IMR-90 (cell line): ENCODE results near the gene PRDM2. TPM values are rescaled to one million over a fixed set of nuclear protein-coding genes. Genes with fewer than 3 reads are reported as not detected.

Experiments used
- ATAC-seq: fragments of 200-7000 bp; cut with Tn5 transposase; 2 replicates; pipeline ENCODE4 v1.9.1; 2020; ENCODE audit warnings: low read depth, mild to moderate bottlenecking, moderate library complexity
- BruUV-seq: library from RNA; stranded (reverse); fragments of 400-500 nt; replicated peaks from 2 replicates; lab custom pipeline; 2021; lab: Mats Ljungman, UMichigan
- CTCF ChIA-PET: fragments of 300-600 bp; formaldehyde crosslinking; extraction: SDS; loops from one replicate; lab custom pipeline; 2021; ENCODE audit warnings: antibody characterized with exemption; lab: Yijun Ruan, JAX
- POLR2A ChIA-PET: fragments of 300-600 bp; sonication (Branson Sonifier 250); formaldehyde crosslinking; loops from one replicate; lab custom pipeline; 2022; ENCODE audit warnings: antibody characterized with exemption; ENCODE audit not compliant: unreplicated experiment; lab: Charles Lee
- DNase-seq: peaks from one replicate; pipeline ENCODE4 v3.0.0; 2013
- H2AFZ ChIP-seq: replicated peaks from 2 replicates; pipeline ENCODE3; 2013; ENCODE audit warnings: low read length, mild to moderate bottlenecking; ENCODE audit not compliant: poor library complexity
- H2AK5ac ChIP-seq: 2 replicates; pipeline ENCODE4 v1.6.1; 2013; ENCODE audit warnings: low read depth, low read length, inconsistent platforms
- H2AK9ac ChIP-seq: replicated peaks from 2 replicates; pipeline ENCODE3; 2013; ENCODE audit warnings: mild to moderate bottlenecking, low read depth, low read length, moderate library complexity; ENCODE audit not compliant: poor library complexity
- H2BK120ac ChIP-seq: 2 replicates; pipeline ENCODE4 v1.6.1; 2013; ENCODE audit warnings: low read depth, low read length, inconsistent platforms
- H2BK15ac ChIP-seq: 3 replicates; pipeline ENCODE4 v1.6.1; 2013; ENCODE audit warnings: low read depth, low read length, inconsistent platforms
- H2BK20ac ChIP-seq: 2 replicates; pipeline ENCODE4 v1.6.1; 2013; ENCODE audit warnings: low read depth, mild to moderate bottlenecking, inconsistent platforms, low read length, moderate library complexity
- H2BK5ac ChIP-seq: 2 replicates; pipeline ENCODE4 v1.6.1; 2013; ENCODE audit warnings: mild to moderate bottlenecking, low read depth, low read length, inconsistent platforms; ENCODE audit not compliant: poor library complexity, severe bottlenecking
- H3K14ac ChIP-seq: replicated peaks from 2 replicates; pipeline ENCODE4 v1.6.1; 2013; ENCODE audit warnings: low read depth, low read length, inconsistent platforms
- H3K18ac ChIP-seq: 2 replicates; pipeline ENCODE4 v1.6.1; 2013; ENCODE audit warnings: low read depth, low read length, control low read depth
- H3K23ac ChIP-seq: 2 replicates; pipeline ENCODE4 v1.6.1; 2013; ENCODE audit warnings: low read depth, low read length, inconsistent platforms
- H3K27ac ChIP-seq: 2 replicates; pipeline ENCODE4 v1.5.1; 2013; ENCODE audit warnings: mild to moderate bottlenecking, control low read depth, low read length; ENCODE audit not compliant: insufficient read depth
- H3K27me3 ChIP-seq: 2 replicates; pipeline ENCODE4 v1.6.1; 2013; ENCODE audit warnings: low read length; ENCODE audit not compliant: control insufficient read depth, insufficient read depth
- H3K36me3 ChIP-seq: 2 replicates; pipeline ENCODE4 v1.6.1; 2013; ENCODE audit warnings: low read length, mixed read lengths; ENCODE audit not compliant: control insufficient read depth, insufficient read depth
- H3K4ac ChIP-seq: 2 replicates; pipeline ENCODE4 v1.6.1; 2013; ENCODE audit warnings: low read depth, low read length, inconsistent platforms
- H3K4me1 ChIP-seq: 2 replicates; pipeline ENCODE4 v1.6.1; 2013; ENCODE audit warnings: low read length, mixed read lengths; ENCODE audit not compliant: control insufficient read depth, insufficient read depth
- H3K4me2 ChIP-seq: 2 replicates; pipeline ENCODE4 v1.6.1; 2013; ENCODE audit warnings: low read depth, mild to moderate bottlenecking, control low read depth, low read length, moderate library complexity
- H3K4me3 ChIP-seq: 2 replicates; pipeline ENCODE4 v1.5.1; 2013; ENCODE audit warnings: low read depth, mild to moderate bottlenecking, control low read depth, low read length, moderate library complexity; ENCODE audit not compliant: insufficient read depth
- H3K56ac ChIP-seq: 2 replicates; pipeline ENCODE4 v1.6.1; 2013; ENCODE audit warnings: low read length, inconsistent platforms; ENCODE audit not compliant: insufficient read depth; ENCODE audit errors: extremely low read depth
- H3K79me1 ChIP-seq, 2 experiments: 2 replicates each; pipeline ENCODE4 v1.6.1; 2013; ENCODE audit warnings: low read length in 2 of 2, inconsistent platforms in 1 of 2, low read depth in 1 of 2
- H3K9ac ChIP-seq: 2 replicates; pipeline ENCODE4 v1.6.1; 2013; ENCODE audit warnings: low read depth, low read length, control low read depth
- H3K9me1 ChIP-seq: 2 replicates; pipeline ENCODE4 v1.6.1; 2013; ENCODE audit warnings: low read length, inconsistent platforms; ENCODE audit not compliant: insufficient read depth
- H3K9me3 ChIP-seq: 2 replicates; pipeline ENCODE4 v1.6.1; 2013; ENCODE audit warnings: low read length; ENCODE audit not compliant: control insufficient read depth, insufficient read depth
- H4K20me1 ChIP-seq: 2 replicates; pipeline ENCODE4 v1.6.1; 2013; ENCODE audit warnings: low read length, inconsistent platforms; ENCODE audit not compliant: insufficient read depth
- H4K5ac ChIP-seq: 2 replicates; pipeline ENCODE4 v1.6.1; 2013; ENCODE audit warnings: mild to moderate bottlenecking, low read depth, low read length, control low read depth
- H4K8ac ChIP-seq, 2 experiments: 2 replicates each; pipeline ENCODE4 v1.6.1; 2013; ENCODE audit warnings: low read depth in 2 of 2, low read length in 2 of 2, control low read depth in 1 of 2, inconsistent platforms in 1 of 2
- H4K91ac ChIP-seq: 2 replicates; pipeline ENCODE4 v1.6.1; 2013; ENCODE audit warnings: low read depth, low read length, inconsistent platforms; ENCODE audit not compliant: insufficient read depth
- BHLHE40 ChIP-seq: fragments of 150-350 bp; IDR thresholded peaks from 2 replicates; pipeline ENCODE4 v1.6.1; 2016; ENCODE audit warnings: mild to moderate bottlenecking, low read depth, low read length
- CEBPB ChIP-seq: IDR thresholded peaks from 2 replicates; pipeline ENCODE4 v1.6.1; 2012; ENCODE audit warnings: low read depth, low read length, improper control_type of control experiment
- CHD1 ChIP-seq: IDR thresholded peaks from 2 replicates; pipeline ENCODE4 v1.6.1; 2012; ENCODE audit warnings: low read depth, low read length, improper control_type of control experiment
- CTCF ChIP-seq: conservative IDR thresholded peaks from 2 replicates; pipeline ENCODE4 v1.5.1; 2012; ENCODE audit warnings: mild to moderate bottlenecking, low read depth, low read length, improper control_type of control experiment
- ELK1 ChIP-seq: fragments of 150-350 bp; IDR thresholded peaks from 2 replicates; pipeline ENCODE4 v1.6.1; 2016; ENCODE audit warnings: low read depth, mild to moderate bottlenecking, low read length, moderate library complexity, borderline replicate concordance
- FOS ChIP-seq: fragments of 150-350 bp; IDR thresholded peaks from 2 replicates; pipeline ENCODE4 v1.6.1; 2016; ENCODE audit warnings: low read depth, low read length
- MAFK ChIP-seq: IDR thresholded peaks from 2 replicates; pipeline ENCODE4 v1.6.1; 2012; ENCODE audit warnings: low read depth, low read length, improper control_type of control experiment
- MAZ ChIP-seq: IDR thresholded peaks from 2 replicates; pipeline ENCODE4 v1.6.1; 2012; ENCODE audit warnings: low read depth, mild to moderate bottlenecking, low read length, improper control_type of control experiment, moderate library complexity, borderline replicate concordance
- MXI1 ChIP-seq: IDR thresholded peaks from 2 replicates; pipeline ENCODE4 v1.6.1; 2012; ENCODE audit warnings: low read depth, mild to moderate bottlenecking, low read length, moderate library complexity, borderline replicate concordance
- NFE2L2 ChIP-seq: fragments of 150-350 bp; IDR thresholded peaks from 2 replicates; pipeline ENCODE4 v1.6.1; 2016; ENCODE audit warnings: low read depth, mild to moderate bottlenecking, low read length
- POLR2A ChIP-seq: IDR thresholded peaks from 2 replicates; pipeline ENCODE4 v1.6.1; 2012; ENCODE audit warnings: mild to moderate bottlenecking, low read depth, low read length
- RAD21 ChIP-seq: IDR thresholded peaks from 2 replicates; pipeline ENCODE4 v1.6.1; 2012; ENCODE audit warnings: low read length, improper control_type of control experiment
- RFX5 ChIP-seq: IDR thresholded peaks from 2 replicates; pipeline ENCODE4 v1.8.0; 2012; ENCODE audit warnings: low read depth, mild to moderate bottlenecking, low read length, moderate library complexity
- SMC3 ChIP-seq: fragments of 150-350 bp; IDR thresholded peaks from 2 replicates; pipeline ENCODE4 v1.6.1; 2016; ENCODE audit warnings: low read depth, mild to moderate bottlenecking, antibody characterized with exemption, low read length, moderate library complexity
- USF2 ChIP-seq: fragments of 150-350 bp; IDR thresholded peaks from 2 replicates; pipeline ENCODE4 v1.6.1; 2017; ENCODE audit warnings: mild to moderate bottlenecking, antibody characterized with exemption, low read length, low read depth
- WGBS, 2 experiments: methylation state at CpG; one replicate each; pipeline versions ENCODE4 v1.1.5 to v1.1.7; 2013; ENCODE audit warnings: missing lambda C conversion rate in 2 of 2; ENCODE audit not compliant: insufficient read length in 1 of 2; ENCODE audit errors: extremely low coverage in 2 of 2; 5-methylcytosine and 5-hydroxymethylcytosine counted together
- dilution Hi-C: fragments of 300-500 bp; cut with HindIII; formaldehyde crosslinking; loops from one replicate; pipeline ENCODE4 v1.14.3; 2018; ENCODE audit warnings: low sequenced_read_pairs; ENCODE audit not compliant: unreplicated experiment
- in situ Hi-C: fragments of 300-500 bp; cut with MboI; formaldehyde crosslinking; loops from 3 replicates; pipeline ENCODE4 v1.14.3; 2019; ENCODE audit warnings: low sequenced_read_pairs, inconsistent platforms, mixed read lengths
- intact Hi-C: fragments of 100-400 bp; cut with micrococcal nuclease; formaldehyde crosslinking; loops from 2 replicates; pipeline ENCODE4 v1.10.0; 2022
- polyA plus RNA-seq, 3 experiments: library from polyadenylated mRNA; depleted of rRNA; stranded (reverse); fragments of >200 nt; gene quantifications; 2 replicates each; pipeline ENCODE4 v1.2.3, GENCODE V29; 2012; ENCODE audit warnings: low replicate concordance in 1 of 3
- total RNA-seq: library from RNA; depleted of rRNA; stranded (reverse); fragments of >200 nt; gene quantifications from 2 replicates; pipeline ENCODE4 v1.2.3, GENCODE V29; 2012

Gene PRDM2
- total and polyA plus RNA-seq, 2 of the 4 experiments (the other 2 are of a cell fraction) = 3.4 to 8.9 TPM

GRCh38 chr1:13694886-13695684, 4.9 kb upstream of the PRDM2 start:
- H3K27me3 ChIP-seq = no peaks in the 10 kb centered on the region
- no peak overlapping the region for H4K5ac ChIP-seq
- peaks cover 4% of the 10 kb centered on the region for H3K4me1 ChIP-seq
- BruUV-seq = no TSS peak
- H3K9me1 ChIP-seq = no peaks in the 10 kb centered on the region
- ATAC-seq (no peak), DNase-seq (no peak)
- 66% methylated on average over 5 of the region's 21 CpGs; no CpG with 5 or more reads in 1 of the 2 experiments for WGBS, 2 experiments
- CTCF ChIA-PET = interaction anchor here (0.6 to 0.7 kb wide), 2 partner anchors 14 to 129 kb away, joined by 4 to 5 read pairs; no protein-coding TSS in a partner anchor
- POLR2A ChIA-PET = no interaction called here
- no peak overlapping the region for H2BK15ac ChIP-seq
- H2BK5ac ChIP-seq = no peak overlapping the region
- no peak overlapping the region for H3K4me3 ChIP-seq
- H2BK120ac ChIP-seq = no peak overlapping the region
- H3K9ac ChIP-seq = no peak overlapping the region
- H2BK20ac ChIP-seq = no peak overlapping the region
- H3K4ac ChIP-seq = no peak overlapping the region
- no peak overlapping the region for H4K91ac ChIP-seq
- no peak overlapping the region for H2AK9ac ChIP-seq
- H2AFZ ChIP-seq = no peak overlapping the region
- no peak overlapping the region for H3K14ac ChIP-seq
- in situ Hi-C loops = loop anchor here (10.0 kb wide), 1 partner anchor 110 kb away; no protein-coding TSS in a partner anchor
- H4K20me1 ChIP-seq = no peaks in the 10 kb centered on the region
- H3K56ac ChIP-seq = no peak overlapping the region
- intact Hi-C loops = no loop called here
- no peak overlapping the region for H2AK5ac ChIP-seq
- peaks cover 7 to 8% of the 10 kb centered on the region in 2 experiments; a peak in 3 of 4 replicates for H3K79me1 ChIP-seq
- H4K8ac ChIP-seq = no peak overlapping the region
- H3K36me3 ChIP-seq = no peaks in the 10 kb centered on the region
- no peak overlapping the region for H3K18ac ChIP-seq
- H3K9me3 ChIP-seq = no peaks in the 10 kb centered on the region; the same call in 1 of the 2 replicates
- no peak overlapping the region for H3K23ac ChIP-seq
- no peak overlapping the region for H3K27ac ChIP-seq
- no peak overlapping the region for H3K4me2 ChIP-seq
- dilution Hi-C loops = no loop called here
- TF ChIP-seq POLR2A = no peak
- no peak for TF ChIP-seq FOS
- no peak for TF ChIP-seq MAZ
- no peak for TF ChIP-seq SMC3
- no peak for TF ChIP-seq CTCF
- TF ChIP-seq NFE2L2 = no peak
- no peak for TF ChIP-seq CEBPB
- TF ChIP-seq ELK1 = no peak
- TF ChIP-seq MXI1 = no peak
- no peak for TF ChIP-seq BHLHE40
- TF ChIP-seq CHD1 = no peak
- no peak for TF ChIP-seq RFX5
- TF ChIP-seq RAD21 = no peak
- TF ChIP-seq USF2 = no peak
- no peak for TF ChIP-seq MAFK
